NOMO-1 (cell line): ENCODE measurements around the gene MST1.

Experiments
- DNase-seq, 2 experiments: peaks; one replicate each; lab custom pipeline; 2025; ENCODE audit not compliant: unreplicated experiment in 2 of 2; lab: John Stamatoyannopoulos, UW

Gene MST1

DNA sequence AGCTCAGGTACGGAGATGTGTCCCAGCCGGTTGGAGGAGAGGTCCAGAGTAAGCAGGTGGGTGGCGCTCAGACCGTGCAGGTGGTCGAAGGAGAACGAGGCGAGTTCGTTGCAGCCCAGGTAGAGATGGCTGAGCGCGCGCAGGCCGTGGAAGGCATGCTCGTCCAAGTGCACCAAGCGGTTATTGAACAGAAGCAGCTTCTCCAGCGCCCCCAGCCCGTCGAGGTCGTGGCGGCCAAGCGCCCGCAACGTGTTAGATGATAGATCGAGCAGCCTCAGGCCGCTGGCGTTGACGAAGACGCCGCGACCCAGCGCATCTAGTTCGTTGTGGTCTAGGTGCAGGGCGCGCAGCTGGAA, 29.6 kb upstream of the MST1 start:
- DNase-seq, result no peak

DNA sequence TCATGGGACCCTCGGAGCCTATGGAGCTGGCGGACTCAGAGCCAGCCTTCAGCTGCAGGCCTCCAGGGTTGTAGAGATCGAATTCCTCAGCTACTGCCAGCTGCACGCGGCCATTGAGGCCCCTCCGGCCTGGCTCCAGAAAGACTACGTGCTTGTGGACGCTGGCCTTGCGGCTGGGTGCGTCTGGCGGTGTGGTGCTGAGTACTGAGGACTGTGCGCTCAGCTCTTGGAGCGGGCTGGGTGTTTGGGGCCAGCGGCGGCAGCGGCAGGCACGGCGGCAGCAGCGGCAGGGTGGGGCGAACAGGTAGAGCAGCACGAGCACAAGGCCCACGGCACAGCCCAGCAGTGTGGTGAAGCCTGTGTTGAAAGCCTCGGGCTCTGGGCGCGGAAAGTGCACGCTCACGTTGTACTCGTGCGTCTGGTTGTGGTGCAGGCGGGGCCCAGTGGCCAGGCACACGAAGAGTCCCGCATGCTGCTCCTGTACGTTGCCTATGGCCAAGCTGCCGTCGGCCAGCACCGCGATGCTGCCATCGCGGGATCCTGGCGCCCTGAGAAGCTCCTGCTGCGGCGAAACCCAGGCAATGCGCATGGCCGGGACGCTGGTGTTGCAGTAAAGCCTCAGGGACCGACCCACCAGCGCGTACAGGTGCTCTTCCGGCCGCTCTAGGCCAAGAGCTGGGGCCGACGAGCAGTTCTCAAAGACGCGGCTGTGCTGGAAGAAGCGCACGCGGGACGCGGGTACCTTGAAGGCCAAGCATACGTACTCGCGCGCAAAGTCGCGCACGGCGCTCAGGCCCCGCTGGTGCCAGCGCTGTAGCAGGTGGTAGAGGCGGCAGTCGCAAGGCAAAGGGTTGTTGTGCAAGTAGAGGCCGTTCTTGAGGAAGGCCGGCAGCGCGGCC, 28.9 kb upstream of the MST1 start:
- no peak for DNase-seq

DNA sequence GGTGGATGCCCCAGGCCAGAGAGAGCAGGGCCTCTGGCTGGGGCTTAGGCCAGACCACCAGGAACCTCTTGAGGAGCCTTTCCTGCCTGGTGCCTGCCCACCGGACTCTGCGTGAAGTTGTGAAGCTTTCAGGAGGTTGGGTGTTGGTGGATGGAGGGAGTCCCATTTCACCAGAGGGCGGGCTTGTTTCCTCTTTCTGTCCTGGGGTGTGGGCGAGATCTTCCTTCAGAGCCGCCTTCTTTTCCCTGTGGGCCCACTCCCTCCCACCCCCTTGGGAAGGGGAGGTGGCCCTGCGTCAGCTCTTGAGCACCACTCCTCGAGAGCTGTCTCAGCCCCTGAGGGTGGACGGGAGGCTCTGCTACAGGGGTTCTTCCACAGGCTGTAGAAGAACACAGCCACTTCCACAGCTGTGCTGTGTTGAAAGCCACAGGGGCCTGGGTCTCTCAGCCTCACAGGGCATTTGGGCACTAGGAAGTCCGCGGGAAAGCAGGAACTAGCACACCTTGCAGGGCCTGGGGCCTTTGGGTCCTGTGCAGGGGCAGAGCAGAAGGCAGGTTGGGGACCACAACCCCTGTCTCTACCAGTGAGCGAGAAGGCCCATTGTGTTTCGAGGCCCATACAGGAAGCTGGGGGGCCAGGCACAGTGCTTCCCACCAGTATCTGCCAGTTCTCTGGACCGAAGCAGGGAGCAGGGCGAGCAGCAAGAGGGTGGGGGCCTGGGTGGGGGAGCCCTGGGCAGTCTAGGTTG, 28.1 kb upstream of the MST1 start:
- DNase-seq, result no peak

DNA sequence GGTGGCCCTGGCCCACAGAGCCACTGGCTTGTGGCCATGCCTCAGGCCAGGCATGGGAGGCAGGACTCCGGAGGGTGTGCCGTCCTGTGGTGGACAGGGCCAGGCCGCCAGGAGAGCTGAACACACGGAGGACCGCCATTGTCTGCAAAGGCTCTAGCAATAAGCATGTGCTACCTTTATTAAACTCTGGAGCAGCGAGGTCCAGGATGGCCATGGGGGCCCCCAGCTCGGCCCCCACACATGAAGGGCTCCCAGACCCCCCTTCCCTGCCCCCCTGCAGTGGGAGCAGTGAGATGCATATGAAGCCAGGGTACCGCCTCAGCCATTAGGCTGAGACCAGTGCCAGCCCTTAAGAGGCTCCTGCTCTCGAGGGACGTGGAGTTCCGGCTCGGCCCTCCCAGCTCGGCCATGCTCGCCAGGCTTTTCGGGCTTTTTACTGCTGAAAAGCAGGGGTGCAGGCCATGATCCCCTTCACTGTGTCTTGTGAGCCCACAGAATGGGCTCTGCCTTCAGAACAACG, 27.5 kb upstream of the MST1 start:
- no peak for DNase-seq

DNA sequence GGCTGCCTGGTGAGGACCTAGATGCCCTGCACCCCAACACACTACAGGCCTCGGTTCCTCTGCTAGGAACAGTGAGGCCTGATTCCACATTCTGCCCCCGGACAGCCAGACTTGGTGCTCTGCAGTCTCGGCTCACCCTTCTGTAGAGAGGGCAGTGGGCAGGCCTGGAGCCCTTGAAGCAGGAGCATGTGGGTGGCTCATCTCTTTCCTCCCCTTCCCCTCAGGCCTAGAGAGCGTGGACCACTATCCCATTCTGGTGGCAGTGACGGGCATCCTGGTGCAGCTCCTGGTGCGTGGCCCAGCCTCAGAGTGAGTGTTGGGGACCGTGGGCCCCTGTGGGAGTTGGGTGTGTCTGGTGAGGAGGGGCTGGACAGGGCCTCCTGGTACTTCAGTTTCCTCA, 26.9 kb upstream of the MST1 start:
- DNase-seq, result no peak

DNA sequence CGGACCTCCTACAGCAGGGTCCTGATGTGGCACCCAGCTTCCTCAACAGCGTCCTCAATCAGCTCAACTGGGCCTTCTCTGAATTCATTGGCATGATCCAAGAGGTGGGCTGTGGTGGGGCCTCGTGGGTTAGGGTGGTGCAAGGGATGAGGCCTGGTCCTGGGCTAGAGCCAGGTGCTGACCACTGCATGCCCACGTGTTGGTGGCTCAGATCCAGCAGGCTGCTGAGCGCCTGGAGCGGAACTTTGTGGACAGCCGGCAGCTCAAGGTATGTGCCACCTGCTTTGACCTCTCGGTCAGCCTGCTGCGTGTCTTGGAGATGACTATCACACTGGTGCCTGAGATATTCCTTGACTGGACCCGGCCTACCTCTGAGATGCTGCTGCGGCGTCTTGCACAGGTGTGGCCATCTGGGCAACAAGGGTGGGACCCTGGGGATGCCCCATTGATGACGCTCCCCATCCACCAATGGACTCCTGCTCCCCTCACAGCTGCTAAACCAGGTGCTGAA, 26.4 kb upstream of the MST1 start:
- no peak for DNase-seq

DNA sequence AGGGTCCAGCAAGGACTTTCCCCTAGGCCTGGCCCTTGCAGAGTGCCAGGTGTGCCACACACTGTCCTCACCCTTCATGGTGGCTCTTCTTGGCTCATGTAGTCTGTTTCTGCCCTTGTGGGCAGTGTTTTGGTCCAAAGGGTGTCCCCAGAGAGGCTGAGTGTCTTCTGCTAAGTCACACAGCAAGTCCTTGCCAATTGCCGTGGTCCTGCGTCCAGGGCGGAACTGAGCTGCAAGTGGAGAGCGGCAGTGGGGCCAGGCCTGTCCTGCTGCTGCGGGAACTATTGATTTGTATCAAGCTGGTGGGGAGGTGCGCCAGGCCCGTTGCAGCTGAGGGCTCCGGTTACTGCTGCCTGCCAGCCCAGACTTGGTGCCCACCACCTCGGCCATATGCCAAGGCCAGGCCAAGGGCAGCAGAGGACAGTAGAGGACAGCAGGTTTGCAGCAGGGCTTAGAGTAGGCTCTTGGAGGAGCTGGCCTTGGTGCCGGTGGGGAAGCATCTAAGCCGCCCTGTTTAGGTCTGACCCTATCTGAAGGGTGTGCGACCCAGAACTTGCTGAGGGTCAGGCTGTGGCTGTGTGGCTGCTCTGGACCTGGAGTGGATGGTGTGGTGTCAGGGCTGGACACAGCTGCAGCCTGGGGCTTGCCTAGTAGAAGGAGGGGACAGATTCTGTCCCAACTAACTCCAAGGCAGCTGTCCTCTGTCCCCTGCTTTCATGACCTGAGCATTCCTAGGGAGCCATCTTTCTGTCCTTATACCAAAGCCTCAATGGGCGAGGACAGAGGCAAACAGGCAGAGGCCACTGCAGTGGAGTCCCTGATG, 25.7 kb upstream of the MST1 start:
- no peak for DNase-seq

DNA sequence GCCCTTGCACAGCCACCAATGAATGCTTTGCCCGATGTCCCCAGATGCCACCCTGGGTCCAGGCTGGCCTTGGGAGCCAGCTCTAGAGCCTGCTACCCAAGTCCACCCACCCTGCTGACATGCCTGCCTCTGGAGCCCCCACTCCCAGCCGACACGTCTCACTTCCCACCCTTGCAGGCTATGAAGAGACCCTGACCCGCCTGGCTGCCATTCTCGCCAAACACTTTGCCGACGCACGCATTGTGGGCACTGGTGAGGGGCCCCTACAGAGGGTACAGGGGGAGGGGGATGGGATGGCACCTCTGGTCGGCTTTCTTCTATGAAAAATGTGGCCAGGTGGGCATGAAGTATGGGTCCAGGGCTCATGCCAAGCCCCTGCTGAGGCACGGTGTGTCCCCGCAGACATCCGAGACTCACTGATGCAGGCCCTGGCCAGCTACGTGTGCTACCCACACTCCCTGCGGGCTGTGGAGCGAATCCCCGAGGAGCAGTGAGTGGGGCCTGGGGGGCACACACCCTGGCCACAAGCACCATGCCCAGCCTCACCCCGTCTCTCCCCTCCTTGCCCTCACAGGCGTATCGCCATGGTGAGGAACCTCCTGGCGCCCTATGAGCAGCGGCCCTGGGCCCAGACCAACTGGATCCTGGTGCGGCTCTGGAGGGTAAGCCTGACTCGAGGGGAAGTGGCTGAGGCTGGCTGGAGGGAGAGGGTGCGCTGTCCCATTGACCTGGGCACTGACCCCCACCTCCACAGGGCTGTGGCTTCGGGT, 24.2 kb upstream of the MST1 start:
- DNase-seq, result no peak

DNA sequence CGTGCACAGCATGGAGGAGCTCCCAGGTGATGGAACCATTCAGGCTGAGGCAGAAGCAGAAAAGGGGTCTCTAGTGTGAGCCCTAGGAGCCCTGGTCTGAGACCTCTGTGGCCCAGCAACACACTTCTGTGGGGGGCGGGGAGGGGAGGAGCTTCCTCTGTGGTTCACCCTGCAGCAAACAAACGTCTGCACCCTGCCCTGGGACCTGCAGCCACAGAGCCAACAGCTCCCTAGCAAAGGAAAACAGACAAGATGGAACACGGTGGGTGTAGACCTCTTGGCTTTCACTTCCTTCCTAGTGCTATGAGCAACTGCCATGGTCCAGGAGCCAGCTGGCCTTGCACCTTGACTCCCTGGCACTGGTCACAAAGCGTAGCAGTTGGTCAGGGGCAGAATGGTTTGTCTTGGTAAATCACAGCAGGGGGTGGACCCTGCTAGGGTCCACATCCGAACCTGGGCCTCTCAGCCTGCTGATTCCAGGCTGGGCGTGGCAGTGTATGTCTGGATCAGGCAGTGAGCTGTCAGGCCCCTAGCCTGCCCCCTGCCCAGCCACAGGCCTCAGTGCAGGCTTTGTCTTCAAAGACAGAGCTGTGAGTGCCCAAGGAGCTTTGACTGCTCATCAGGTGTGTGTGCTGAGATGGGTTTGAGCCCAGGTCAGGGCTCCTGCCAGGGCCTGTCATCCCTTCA, 23.5 kb upstream of the MST1 start:
- no peak for DNase-seq

DNA sequence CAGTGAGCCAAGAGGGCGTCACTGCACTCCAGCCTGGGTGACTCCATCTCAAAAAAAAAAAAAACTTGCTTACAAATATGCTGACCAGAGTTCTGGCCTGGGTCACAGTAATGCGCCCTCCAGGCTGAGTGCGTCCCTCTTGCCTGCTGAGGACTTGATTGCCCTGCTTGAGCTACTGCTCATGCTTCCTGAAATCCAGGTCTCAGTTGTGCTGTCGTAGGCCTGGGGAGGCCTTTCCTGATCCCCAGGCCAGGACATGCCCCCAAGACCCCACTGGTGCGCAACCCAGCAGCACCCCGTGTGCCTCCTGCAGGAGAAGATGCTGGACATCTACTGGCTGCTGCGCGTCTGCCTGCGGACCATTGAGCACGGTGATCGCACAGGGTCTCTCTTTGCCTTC, 22.9 kb upstream of the MST1 start:
- DNase-seq, result no peak

DNA sequence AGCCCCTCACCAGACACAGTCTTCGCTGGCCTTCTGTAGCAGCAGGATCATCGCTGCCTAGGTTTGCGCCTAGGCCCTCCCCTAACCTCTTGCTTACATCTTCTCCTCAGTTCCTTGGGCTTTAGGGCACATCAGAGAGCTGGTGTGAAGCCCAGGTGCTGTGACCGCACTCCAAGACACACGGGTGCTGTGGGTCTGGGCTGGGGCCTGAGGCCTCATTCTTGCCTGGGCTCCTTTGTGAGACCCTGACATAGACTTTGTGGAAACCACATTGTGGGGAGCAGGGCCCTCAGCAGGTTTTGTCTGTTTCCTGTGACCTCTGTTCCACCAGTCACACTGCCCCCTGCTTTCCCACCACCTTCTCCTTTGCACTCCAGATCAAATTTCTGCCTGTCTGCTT, 22.2 kb upstream of the MST1 start:
- DNase-seq, result no peak

DNA sequence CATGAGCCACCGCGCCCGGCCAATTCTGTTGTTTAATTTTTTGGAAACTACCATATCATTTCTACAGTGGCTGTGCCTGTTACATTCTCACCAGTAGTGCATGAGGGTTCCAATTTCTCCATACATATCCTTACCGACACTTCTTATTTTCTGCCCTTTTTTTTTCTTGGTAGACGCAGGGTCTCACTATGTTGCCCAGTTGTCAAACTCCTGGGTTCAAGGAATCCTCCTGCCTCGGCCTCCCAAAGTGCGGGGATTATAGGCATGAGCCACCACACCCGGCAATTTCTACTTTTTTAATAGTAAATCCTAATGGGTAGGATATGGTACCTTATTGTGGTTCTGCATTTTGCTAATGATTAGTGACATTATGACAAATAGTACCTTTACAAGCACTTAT, 20.6 kb upstream of the MST1 start:
- DNase-seq, result no peak

DNA sequence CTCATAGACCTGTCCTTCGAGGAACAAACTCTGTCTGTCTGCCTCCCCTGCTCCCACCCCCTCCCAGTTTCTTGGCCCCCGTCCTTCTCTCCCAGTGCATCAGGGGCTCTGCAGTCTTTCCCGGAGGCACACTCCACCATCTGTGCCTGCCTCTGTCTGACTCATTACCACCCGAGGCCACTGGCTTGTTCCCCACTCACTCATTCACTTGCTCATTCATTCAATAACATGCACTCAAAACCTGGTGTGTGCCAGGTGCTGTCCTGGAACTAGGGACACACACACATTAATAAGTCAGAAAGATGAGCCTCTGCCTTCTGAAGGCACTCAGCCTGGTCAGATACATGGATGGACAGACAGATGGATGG, 17.8 kb upstream of the MST1 start:
- DNase-seq, result no peak

DNA sequence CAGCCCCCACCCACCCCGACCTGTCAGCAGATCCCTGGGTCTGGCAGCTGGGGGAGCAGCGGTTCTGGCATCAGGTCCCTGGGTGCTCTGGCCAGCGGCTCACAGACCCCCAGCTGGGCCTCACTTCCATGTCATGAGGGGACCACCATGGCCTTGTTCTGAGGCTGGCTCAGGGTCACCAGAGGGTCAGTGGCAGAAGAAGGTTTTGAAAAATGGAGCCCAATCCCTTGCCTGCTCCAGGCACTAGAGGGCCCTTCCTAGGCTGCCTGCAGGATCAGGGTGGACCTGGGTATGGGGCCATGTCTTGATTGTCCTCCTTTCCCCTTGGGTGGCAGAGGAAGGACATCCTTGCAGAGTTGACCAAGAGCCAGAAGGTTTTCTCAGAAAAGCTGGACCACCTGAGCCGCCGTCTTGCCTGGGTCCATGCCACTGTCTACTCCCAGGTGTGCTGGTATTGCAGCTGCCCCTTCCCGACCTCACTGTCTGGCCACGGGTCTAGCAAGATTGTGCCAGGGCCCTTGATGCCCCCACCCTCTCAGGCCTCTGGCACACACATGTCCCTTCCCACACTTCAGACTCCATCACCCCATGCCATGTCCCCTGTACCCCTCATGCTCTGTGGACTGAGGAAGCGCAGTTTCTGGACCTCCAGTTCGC, 17.3 kb upstream of the MST1 start:
- DNase-seq, result no peak

DNA sequence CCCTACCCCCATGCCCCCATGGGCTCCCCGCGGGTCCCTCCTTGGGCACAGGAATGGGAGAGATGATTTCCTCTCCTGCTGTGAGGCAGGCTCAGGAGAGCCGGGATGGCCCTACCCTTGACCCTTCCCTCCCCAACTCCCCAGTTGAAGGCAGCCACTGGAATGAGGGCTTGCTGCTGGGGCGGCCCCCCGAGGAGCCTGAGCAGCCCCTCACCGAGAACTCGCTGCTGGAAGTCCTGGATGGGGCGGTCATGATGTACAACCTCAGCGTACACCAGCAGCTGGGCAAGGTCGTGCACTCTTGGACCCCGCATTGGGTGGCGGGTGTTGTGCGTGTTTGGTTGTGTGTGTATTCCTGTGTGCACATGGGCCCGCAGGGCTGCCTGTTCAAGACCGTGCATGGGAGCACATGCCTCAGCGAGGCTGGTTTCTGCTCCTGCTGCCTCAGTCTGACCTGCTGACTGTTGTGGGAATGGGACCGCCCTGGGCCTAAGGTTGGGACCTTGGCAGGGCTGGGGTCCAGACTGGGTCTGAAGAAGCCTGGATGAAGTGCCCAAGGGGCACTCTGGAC, 16.2 kb upstream of the MST1 start:
- DNase-seq, result no peak

DNA sequence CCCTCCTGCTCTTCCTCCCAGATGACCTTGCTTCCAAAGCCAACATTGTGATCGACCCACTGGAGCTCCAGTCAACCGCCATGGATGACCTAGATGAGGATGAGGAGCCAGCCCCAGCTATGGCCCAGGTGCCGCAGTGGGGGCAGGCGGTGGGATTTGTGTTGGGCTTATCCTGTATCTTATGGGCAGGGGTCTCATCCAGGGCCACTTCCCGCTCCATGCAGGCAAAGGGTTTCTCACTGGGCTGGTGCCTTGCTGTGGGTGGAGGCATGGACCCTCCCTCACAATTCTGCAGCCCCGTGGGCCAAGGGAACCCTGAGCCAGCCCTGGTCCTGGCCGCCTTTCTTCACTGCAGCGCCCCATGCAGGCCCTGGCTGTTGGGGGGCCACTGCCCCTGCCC, 15.4 kb upstream of the MST1 start:
- no peak for DNase-seq

DNA sequence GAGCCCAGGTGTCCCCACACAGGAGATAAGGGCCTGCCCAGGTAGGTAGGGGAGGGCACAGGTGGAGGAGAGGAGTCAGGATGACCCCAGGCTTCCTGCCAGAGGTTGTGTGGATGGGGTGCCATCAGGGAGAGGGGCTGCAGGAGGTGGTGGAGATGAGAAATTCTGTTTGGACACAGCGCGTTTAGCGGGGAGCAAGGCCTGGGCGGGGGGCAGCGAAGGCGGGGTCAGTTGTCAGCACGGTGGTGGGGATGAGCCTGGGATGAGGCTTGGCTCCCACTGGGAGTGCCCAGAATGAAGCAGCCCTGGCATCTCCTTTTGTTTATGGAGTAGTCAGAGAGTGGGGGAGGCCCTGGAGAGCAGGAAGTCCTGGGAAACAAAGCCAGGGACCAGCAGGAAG, 14.7 kb upstream of the MST1 start:
- DNase-seq, result no peak

DNA sequence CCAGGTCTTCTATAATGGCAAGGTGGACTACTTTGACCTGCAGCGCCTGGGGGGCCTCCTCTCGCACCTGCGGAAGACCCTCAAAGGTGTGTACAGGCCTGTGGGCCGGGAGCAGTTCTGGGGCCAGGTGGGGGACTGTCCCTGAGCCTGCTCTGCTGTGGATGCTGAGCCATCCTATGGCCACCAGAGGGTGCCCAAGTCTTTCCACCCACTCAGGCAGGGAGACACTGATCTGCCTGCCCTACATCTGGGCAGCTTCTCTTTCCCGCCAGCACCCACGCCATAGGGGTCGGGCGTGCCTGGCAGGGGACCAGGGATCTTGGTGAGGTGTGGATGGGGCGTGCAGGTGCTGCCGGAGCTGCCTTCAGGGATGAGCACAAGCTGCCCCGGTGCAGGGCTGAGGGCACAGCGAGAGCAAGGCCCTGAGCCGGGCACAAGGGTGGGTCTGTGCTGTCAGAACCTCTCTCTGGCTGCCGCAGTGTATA, 14.2 kb upstream of the MST1 start:
- DNase-seq, result peak; percentile 25 to 57

DNA sequence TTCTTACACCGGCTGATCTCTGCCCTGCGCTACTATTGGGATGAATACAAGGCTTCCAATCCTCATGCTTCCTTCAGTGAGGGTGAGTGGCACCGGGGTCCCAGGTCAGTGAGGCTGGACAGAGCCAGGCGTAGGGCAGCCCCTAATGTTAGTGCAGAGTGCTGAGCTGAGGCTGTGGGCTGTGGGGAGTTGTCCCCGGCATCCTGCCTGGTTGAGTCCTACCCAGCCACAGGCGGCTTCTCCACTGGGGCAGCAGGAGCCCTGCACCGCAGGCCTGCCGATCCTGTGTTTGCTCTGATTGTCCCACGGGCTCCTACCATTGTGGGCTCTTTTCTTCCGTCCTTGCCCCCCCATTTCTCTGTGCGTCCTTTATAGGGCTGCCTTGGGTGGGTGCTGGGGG, 13.4 kb upstream of the MST1 start:
- no peak for DNase-seq
